Stomach smooth muscle (tissue), 2 donors: ENCODE data around the gene GP1BA.

Experiments
- H3K27ac ChIP-seq: one replicate; pipeline ENCODE4 v1.7.0; 2013; ENCODE audit warnings: mild to moderate bottlenecking, low read length, inconsistent platforms
- H3K27me3 ChIP-seq, 2 donors: one replicate each; pipeline ENCODE4 v1.7.0; 2013; ENCODE audit warnings: low read length in 2 of 2; ENCODE audit not compliant: insufficient read depth in 2 of 2, control insufficient read depth in 1 of 2
- H3K36me3 ChIP-seq, 2 donors: one replicate each; pipeline ENCODE4 v1.7.0; 2013; ENCODE audit warnings: low read length in 2 of 2; ENCODE audit not compliant: control insufficient read depth in 2 of 2, insufficient read depth in 2 of 2
- H3K4me1 ChIP-seq: one replicate; pipeline ENCODE4 v1.7.0; 2013; ENCODE audit warnings: low read length; ENCODE audit not compliant: control insufficient read depth, insufficient read depth
- H3K4me3 ChIP-seq, 2 donors: one replicate each; pipeline ENCODE4 v1.7.0; 2013; ENCODE audit warnings: low read length in 2 of 2
- H3K9ac ChIP-seq, 2 donors: one replicate each; pipeline ENCODE4 v1.7.0; 2013; ENCODE audit warnings: low read length in 2 of 2, mild to moderate bottlenecking in 1 of 2
- H3K9me3 ChIP-seq, 2 donors: one replicate each; pipeline ENCODE4 v1.7.0; 2013; ENCODE audit warnings: low read length in 2 of 2; ENCODE audit not compliant: control insufficient read depth in 2 of 2
- donor health status: healthy.
- donor health status: Pancreatic carcinoma.

The GP1BA gene

GRCh38 chr17:4968486-4969046 is 36.5 kb downstream of the GP1BA start:
- Histone ChIP-seq H3K9me3 (no peaks in the 10 kb centered on the region), H3K9ac (peak overlapping the region; percentile 74 to 79), H3K4me3 (peak overlapping the region; percentile 72 to 96), H3K4me1 (peaks cover 38% of the 10 kb centered on the region), H3K27me3 (no peaks in the 10 kb centered on the region), H3K36me3 (peaks cover 18 to 25% of the 10 kb centered on the region in 2 donors), H3K27ac (peak overlapping the region; percentile 96)

GRCh38 chr17:4969047-4969550 is 37.0 kb downstream of the GP1BA start:
- no peaks in the 10 kb centered on the region for H3K9me3 ChIP-seq
- H3K4me3 ChIP-seq = peak overlapping the region; percentile 72 to 96
- peak overlapping the region; percentile 96 for H3K27ac ChIP-seq
- peak overlapping the region; percentile 74 to 79 for H3K9ac ChIP-seq
- H3K4me1 ChIP-seq = peaks cover 43% of the 10 kb centered on the region
- H3K27me3 ChIP-seq = no peaks in the 10 kb centered on the region
- peaks cover 18 to 29% of the 10 kb centered on the region in 2 donors for H3K36me3 ChIP-seq

GRCh38 chr17:4969551-4970173 is 37.6 kb downstream of the GP1BA start:
- Histone ChIP-seq H3K36me3 (peaks cover 18 to 33% of the 10 kb centered on the region in 2 donors), H3K4me1 (peaks cover 48% of the 10 kb centered on the region), H3K27me3 (no peaks in the 10 kb centered on the region), H3K9ac (peak overlapping the region; percentile 74 to 79), H3K4me3 (peak overlapping the region; percentile 72 to 96), H3K27ac (peak overlapping the region; percentile 96), H3K9me3 (no peaks in the 10 kb centered on the region)

GRCh38 chr17:4970273-4970672 is 38.2 kb downstream of the GP1BA start:
- Histone ChIP-seq H3K9me3 (no peaks in the 10 kb centered on the region), H3K4me1 (peaks cover 51% of the 10 kb centered on the region), H3K27ac (peak overlapping the region; percentile 96), H3K27me3 (no peaks in the 10 kb centered on the region), H3K9ac (peak overlapping the region; percentile 74 to 79), H3K4me3 (no peak overlapping the region), H3K36me3 (peaks cover 21 to 36% of the 10 kb centered on the region in 2 donors)

GRCh38 chr17:4971826-4972225 is 39.7 kb downstream of the GP1BA start:
- Histone ChIP-seq H3K4me3 (no peak overlapping the region), H3K9me3 (no peaks in the 10 kb centered on the region), H3K36me3 (peaks cover 27 to 43% of the 10 kb centered on the region in 2 donors), H3K27ac (peak overlapping the region; percentile 69), H3K9ac (peak overlapping the region in 1 of 2 donors; percentile 21), H3K4me1 (peaks cover 42% of the 10 kb centered on the region), H3K27me3 (no peaks in the 10 kb centered on the region)

GRCh38 chr17:4972322-4972721 is 40.2 kb downstream of the GP1BA start:
- peak overlapping the region; percentile 69 for H3K27ac ChIP-seq
- peaks cover 32 to 48% of the 10 kb centered on the region in 2 donors for H3K36me3 ChIP-seq
- peaks cover 42% of the 10 kb centered on the region for H3K4me1 ChIP-seq
- no peak overlapping the region for H3K4me3 ChIP-seq
- H3K9me3 ChIP-seq = no peaks in the 10 kb centered on the region
- no peaks in the 10 kb centered on the region for H3K27me3 ChIP-seq
- peak overlapping the region in 1 of 2 donors; percentile 21 for H3K9ac ChIP-seq

- H3K9ac ChIP-seq = no peak overlapping the region
- peaks cover 36 to 52% of the 10 kb centered on the region in 2 donors for H3K36me3 ChIP-seq
- peak overlapping the region; percentile 69 for H3K27ac ChIP-seq
- no peaks in the 10 kb centered on the region for H3K9me3 ChIP-seq
- peaks cover 42% of the 10 kb centered on the region for H3K4me1 ChIP-seq
- H3K27me3 ChIP-seq = no peaks in the 10 kb centered on the region
- no peak overlapping the region for H3K4me3 ChIP-seq
Measured at GRCh38 chr17:4972752-4973151, 40.7 kb downstream of the GP1BA start.

- no peaks in the 10 kb centered on the region for H3K27me3 ChIP-seq
- H3K9ac ChIP-seq = no peak overlapping the region
- no peaks in the 10 kb centered on the region for H3K9me3 ChIP-seq
- no peak overlapping the region for H3K4me3 ChIP-seq
- peak overlapping the region; percentile 69 for H3K27ac ChIP-seq
- peaks cover 37% of the 10 kb centered on the region for H3K4me1 ChIP-seq
- H3K36me3 ChIP-seq = peaks cover 43 to 59% of the 10 kb centered on the region in 2 donors
Measured at GRCh38 chr17:4973256-4974114, 41.4 kb downstream of the GP1BA start.

- H3K4me1 ChIP-seq = peaks cover 30% of the 10 kb centered on the region
- H3K36me3 ChIP-seq = peaks cover 48 to 65% of the 10 kb centered on the region in 2 donors
- H3K27me3 ChIP-seq = no peaks in the 10 kb centered on the region
- no peaks in the 10 kb centered on the region for H3K9me3 ChIP-seq
- H3K4me3 ChIP-seq = peak overlapping the region in 1 of 2 donors; percentile 8
- H3K27ac ChIP-seq = peak overlapping the region; percentile 53
- H3K9ac ChIP-seq = peak overlapping the region in 1 of 2 donors; percentile 55
Measured at GRCh38 chr17:4974115-4974670, 42.1 kb downstream of the GP1BA start.

- no peaks in the 10 kb centered on the region for H3K27me3 ChIP-seq
- H3K4me3 ChIP-seq = no peak overlapping the region
- H3K36me3 ChIP-seq = peaks cover 48 to 56% of the 10 kb centered on the region in 2 donors
- no peaks in the 10 kb centered on the region for H3K9me3 ChIP-seq
- H3K4me1 ChIP-seq = peaks cover 19% of the 10 kb centered on the region
- H3K9ac ChIP-seq = peak overlapping the region in 1 of 2 donors; percentile 13
- H3K27ac ChIP-seq = no peak overlapping the region
Measured at GRCh38 chr17:4978726-4979125, 46.6 kb downstream of the GP1BA start.
